ENCODE data around the gene COG3.

GRCh38 chr13:45522571-45522970 lies 57.8 kb downstream of the COG3 start:
- TF ChIP-seq POLR2A (IDR thresholded peaks at IDR 0.05) (no peak), CTCF (IDR thresholded peaks at IDR 0.05) (no peak)
